NCI-H1092 treated with DMSO at 0.1 percent for 48 hours (cell line): ENCODE results near the gene RIPK3.
"Not testable (repeated sequence)": the region's sequence is repeated elsewhere in the genome, so short reads cannot be mapped to it uniquely, and the experiment has no call there.

Source experiments
- DNase-seq: peaks from one replicate; lab custom pipeline; 2025; lab: John Stamatoyannopoulos, UW

The RIPK3 gene

DNA sequence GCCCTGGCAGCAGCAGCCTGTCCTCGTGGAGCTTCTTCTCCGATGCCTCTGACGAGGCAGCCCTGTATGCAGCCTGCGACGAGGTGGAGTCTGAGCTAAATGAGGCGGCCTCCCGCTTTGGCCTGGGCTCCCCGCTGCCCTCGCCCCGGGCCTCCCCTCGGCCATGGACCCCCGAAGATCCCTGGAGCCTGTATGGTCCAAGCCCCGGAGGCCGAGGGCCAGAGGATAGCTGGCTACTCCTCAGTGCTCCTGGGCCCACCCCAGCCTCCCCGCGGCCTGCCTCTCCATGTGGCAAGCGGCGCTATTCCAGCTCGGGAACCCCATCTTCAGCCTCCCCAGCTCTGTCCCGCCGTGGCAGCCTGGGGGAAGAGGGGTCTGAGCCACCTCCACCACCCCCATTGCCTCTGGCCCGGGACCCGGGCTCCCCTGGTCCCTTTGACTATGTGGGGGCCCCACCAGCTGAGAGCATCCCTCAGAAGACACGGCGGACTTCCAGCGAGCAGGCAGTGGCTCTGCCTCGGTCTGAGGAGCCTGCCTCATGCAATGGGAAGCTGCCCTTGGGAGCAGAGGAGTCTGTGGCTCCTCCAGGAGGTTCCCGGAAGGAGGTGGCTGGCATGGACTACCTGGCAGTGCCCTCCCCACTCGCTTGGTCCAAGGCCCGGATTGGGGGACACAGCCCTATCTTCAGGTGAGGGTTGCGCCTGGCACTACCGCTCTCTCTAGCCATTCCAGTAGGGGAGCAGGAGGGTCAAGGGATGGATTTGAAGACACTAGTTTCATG lies 30.3 kb upstream of the RIPK3 start:
- no peak for DNase-seq

DNA sequence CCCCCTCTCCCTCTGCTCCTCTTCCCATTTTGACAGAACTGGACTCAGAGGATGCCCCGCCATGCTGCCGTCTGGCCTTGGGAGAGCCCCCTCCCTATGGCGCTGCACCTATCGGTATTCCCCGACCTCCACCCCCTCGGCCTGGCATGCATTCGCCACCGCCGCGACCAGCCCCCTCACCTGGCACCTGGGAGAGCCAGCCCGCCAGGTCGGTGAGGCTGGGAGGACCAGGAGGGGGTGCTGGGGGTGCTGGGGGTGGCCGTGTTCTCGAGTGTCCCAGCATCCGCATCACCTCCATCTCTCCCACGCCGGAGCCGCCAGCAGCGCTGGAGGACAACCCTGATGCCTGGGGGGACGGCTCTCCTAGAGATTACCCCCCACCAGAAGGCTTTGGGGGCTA lies 29.7 kb upstream of the RIPK3 start:
- no peak for DNase-seq

DNA sequence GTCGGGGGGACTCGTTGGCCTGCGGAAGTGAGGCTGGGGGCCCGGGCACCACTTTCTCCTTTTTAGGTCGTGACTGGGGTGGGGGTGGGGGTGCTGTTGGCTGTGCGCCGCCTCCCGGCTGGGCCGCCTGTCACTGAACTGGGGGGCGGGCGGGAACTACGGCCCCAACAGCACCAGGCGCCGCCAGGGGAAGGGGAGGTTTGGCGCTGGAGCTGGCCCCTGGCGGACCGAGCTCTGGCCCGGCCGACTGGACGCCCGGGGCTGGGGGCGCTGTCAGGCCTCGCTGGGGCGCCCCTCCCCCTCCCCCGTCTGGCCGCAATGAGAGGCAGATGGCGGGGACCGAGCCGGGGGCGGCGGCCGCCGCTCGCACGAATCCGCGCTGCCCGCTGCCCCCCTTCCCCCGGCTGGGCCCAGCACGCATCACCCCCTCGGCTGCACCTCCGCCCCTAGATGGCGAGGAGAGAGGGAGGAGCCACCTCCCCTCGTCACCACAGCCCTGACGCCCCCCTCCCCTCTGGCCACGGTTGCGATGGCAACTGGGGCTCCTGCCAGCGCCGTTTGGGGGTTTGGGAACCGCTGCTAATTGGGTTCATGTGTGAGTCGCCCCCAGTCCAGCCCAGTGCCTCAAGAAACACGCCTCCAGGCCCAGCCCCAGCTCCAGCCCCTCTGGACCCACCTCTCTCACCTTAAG lies 28.9 kb upstream of the RIPK3 start:
- peak; percentile 79 for DNase-seq

DNA sequence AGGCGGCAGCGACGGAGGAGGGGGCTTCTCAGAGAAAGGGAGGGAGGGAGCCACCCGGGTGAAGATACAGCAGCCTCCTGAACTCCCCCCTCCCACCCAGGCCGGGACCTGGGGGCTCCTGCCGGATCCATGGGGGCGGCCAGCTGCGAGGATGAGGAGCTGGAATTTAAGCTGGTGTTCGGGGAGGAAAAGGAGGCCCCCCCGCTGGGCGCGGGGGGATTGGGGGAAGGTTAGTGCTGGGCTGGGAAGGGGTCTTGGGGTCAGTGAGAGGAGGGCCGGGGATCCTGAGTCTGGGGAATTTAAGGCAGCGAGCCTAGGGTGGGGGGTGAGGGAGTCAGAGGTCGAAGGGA lies 28.4 kb upstream of the RIPK3 start:
- no peak for DNase-seq

DNA sequence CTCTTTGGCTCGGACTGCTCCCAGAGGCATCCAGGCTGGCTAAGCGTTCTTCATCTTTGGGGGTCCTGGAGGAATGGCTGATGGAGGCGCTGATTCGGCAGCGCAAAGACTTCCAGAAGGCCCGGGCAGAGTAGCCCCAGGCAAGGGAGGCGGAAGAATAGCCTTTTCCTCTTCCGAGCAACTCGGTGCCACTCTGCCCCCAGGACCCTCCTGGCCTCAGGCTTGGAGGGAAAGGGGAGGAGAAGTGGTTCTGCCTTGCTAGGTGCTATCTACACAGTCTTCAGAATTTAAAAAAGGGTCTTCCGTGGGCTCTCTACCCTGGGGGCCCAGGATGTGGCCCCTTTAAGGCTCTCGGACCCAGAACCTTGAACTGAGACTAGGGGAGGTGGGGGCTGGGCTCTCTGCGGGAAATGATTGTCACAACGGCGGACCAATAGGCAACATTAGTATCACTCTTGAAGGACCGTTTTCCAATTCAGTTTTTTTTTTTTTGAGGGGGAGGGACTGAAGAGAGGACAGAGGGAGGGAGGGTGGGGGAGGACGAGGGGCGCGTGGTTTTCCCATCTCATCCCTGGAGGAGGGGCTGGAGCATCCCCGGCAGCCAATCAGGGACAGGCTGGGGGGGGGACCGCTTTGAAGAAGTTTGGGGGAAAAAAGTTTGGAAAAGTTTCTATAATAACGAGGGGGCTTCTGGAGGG lies 27.9 kb upstream of the RIPK3 start, which contains the start of gene NFATC4:
Gene NFATC4 (plus strand): TSS at position 671 of the 698 bp plus-strand sequence. CDS start 157 bp downstream, outside the sequence.
- DNase-seq: peak; percentile 91

DNA sequence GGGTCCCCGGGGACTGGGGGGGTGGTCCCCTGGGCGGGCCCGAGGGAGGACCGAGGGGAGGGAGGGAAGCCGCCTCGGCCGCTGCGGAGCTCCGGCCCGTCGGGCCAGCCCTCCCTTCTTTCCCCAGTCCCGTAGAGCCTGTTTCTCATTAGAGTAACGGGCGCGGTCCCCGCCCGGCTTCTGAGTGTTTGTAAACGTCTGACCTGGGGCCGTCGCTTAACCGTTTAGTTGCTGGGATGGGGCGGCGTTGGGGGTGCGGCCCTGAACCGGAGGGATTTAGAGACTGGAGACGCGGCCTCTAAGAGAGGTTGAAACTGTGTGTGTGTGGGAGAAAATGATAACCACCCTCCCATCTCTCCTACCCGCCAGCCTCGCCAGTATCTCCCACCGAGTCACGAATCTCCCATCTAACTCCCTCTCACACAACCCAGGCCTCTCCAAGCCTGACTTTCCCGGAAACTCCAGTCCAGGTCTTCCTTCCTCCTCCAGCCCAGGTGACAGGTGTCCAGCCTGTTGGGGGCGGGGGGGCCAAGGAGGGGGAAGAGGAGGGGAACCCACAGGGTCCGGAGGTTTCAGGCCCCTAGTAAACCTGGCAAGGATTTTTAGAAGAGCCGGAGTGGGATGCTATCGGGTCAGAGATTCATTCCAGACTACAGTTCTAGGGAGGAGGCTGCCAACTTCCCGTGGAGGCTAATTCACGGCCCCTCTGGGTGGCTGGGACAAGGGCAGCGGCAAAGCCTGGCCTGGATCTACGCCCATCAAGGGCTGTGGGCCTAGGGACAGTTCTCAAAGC lies 27.1 kb upstream of the RIPK3 start:
- peak; percentile 97 for DNase-seq

DNA sequence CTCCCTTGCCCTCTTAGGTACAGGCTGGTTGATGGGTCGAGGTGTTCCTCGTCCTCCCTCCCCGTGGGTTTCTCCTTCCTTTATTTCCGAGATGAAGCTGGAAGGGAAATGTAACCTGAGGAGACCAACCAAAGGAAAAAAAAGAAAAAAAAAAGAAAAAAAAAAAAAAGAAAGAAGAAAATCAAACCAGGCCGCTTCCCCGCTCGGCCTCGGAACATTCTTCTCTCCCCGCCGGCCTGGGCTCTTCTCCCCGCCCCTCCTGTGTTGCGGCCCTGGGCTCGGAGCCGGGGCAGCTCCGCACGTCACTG lies 26.6 kb upstream of the RIPK3 start:
- DNase-seq: no peak

DNA sequence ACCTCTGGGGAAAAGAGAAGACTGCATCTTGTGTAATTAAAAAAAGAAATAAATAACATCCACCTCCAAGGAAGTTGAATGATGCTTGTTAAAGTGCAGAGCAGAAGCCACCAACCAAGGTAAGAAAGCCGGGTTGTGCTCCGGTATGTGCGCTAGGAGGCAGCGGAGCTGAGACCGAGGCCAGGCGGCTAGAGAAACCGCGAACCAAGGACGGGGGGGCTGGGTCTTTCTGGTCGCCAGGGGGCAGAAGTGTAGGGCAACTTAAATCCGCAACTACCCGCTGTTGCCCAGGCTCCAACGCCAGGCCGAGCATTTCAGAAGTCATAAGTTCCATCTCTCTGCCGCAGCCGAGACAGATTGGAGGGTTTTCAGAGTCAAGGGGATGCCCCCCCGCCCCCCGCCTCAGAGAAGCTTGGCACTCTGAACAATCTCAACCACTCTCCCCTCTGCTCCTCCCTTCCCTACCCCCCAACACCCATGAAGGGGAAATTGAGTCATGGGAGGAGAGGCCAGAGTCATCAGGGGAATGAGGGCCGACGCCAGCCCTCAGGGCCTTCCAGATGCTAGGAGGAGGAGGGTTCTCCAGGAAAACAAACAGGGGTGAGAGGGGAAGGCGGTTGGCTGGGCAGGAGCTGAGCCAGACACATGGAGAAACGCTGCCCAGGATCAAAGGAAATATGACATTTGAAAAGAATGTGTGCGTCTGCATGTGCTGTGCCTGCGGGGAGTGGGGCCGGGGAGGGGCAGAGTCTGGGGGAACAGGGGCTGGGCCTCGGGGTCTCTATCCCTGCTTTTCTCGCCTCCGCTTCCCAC lies 26.0 kb upstream of the RIPK3 start:
- peak; percentile 88 for DNase-seq

DNA sequence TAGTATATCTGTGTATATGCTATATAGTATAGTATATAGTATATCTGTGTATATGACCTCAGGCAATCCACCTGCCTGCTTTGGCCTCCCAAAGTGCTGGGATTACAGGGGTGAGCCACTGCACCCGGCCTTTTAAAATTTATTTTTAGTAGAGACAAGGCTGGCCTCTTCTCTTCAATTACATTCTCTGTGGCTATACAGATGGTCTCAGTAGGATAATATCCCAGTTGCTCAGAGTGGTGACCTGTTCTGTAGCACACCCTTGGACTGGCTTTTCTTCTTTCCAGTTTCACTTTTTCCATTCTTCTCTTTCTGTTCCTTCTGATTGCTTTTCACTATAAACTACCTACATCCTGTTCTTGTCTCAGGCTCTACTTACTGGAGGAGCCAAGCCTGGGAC lies 25.1 kb upstream of the RIPK3 start:
- DNase-seq: no peak

DNA sequence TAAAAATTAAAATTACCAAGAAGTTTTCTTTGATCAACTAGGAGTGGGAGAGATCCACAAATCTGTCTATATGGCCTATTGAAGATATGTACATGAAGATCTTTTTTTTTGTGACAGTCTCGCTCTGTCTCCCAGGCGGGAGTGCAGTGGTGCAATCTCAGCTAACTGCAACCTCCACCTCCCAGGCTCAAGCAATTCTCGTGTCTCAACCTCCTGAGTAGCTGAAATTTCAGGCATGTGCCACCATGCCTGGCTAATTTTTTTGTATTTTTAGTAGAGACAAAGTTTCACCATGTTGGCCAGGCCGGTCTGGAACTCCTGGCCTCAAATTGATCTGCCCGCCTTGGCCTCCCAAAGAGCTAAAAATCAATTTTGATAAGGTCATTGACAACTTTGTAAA lies 23.6 kb upstream of the RIPK3 start:
- no peak for DNase-seq

DNA sequence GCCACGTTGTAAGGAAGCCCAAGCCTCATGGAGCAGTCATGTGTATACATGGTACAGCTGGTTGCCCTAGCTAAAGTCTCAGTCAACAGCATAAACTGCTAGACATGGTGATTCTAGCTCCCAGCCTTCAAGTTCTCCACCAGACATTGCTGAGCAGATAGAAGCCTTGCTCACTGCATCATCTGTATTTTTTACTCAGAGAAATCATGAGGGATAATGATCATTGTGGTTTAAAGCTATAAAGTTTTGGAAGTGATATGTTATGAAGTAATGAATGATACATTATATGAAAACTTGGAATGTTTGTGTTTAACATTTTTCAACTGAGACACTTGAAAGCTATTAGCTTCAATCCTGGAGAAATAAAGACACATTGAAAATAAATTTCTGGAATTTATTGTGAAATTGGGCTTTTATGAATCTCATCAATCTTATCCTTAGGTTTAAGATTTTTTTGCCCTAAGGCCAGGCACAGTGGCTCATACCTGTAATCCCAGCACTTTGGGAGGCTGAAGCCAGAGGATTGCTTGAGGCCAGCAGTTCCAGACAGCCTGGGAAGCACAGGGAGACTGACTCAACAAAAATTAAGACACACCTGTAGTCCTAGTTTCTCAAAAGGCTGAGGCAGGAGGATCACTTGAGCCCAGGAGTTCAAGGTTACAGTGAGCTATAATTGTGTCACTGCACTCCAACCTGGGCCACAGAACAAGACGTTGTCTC lies 22.6 kb upstream of the RIPK3 start:
- no peak for DNase-seq

DNA sequence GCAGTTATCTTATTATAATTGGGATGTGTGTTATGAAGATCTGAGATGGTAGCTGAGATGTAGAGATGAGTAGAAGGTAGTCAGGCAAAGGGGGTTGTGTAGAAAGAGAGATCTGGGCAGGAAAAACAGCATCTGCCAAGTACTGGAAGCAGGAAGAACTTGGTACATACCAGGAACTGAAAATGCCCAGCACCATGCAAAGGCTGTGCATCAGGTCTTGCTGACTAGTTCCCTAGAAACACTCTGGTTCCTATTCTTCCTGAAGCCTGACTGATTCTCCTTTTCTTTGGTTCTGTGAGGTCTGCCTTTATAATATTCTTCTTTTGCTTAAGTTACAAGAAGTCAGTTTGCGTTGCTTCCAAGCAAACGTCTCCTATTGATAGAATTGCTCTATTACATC lies 21.5 kb upstream of the RIPK3 start:
- no peak for DNase-seq

DNA sequence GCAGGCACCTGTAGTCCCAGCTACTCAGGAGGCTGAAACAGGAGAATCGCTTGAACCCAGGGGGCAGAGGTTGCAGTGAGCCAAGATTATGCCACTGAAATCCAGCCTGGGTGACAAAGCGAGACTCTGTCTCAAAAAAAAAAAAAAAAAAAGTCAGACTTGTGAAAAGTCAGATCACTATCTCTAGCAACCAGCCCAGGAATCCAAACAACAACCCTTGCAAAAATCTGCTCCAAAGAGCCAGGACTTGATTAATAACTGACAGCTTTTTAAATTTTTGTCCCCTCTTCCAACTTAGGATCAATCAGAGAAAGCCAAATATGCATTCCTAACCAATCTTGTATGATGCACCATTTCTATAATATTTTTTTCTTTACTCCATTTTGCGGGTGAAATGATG lies 20.5 kb upstream of the RIPK3 start:
- no peak for DNase-seq

DNA sequence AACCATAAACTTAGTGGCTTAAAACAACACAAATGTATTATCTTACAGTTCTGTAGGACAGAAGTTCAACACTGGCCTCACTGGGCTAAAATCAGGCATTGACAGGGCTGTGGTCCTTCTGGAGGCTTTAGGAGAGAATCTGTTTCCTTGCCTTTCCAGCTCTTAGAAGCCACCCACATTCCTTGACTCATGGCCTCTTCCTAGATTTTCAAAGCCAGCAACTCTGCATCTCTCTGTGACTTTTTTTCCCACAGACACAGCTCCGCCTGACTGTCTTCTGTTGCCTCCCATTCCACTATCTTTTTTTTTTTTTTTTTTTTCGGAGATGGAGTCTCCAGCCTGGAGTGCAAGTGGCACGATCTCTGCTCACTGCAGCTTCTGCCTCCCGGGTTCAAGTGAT lies 16.4 kb upstream of the RIPK3 start:
- DNase-seq: no peak

DNA sequence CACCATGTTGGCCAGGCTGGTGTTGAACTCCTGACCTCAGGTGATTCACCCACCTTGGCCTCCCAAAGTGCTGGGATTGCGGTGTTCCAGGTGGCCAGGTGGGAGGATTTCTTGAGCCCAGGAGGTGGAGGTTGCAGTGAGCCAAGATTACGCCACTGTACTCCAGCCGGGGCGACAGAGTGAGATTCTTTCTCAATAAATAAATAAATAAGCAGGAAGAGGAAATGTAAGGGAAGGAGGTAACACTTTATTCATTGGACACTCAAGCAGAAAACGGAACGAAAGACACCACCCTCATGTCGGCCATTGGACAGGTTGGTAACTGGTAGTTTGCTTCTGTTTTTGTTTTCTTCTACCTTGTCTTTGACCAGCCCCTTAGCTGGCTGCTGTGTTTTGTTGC lies 15.2 kb upstream of the RIPK3 start:
- DNase-seq: no peak

DNA sequence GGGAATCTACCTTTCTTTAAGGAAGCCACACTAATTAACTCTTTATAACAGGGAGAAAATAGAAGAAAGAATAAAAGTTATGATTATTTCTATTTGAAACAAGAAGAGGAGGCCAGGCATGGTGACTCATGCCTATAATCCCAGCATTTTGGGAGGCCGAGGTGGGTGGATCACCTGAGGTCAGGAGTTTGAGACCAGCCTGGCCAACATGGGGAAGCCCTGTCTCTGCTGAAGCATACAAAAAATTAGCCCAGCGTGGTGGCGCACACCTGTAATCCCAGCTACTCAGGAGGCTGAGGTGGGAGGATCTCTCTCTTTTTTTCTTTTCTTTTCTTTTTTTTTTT lies 14.7 kb upstream of the RIPK3 start:
- DNase-seq: not testable (repeated sequence)

DNA sequence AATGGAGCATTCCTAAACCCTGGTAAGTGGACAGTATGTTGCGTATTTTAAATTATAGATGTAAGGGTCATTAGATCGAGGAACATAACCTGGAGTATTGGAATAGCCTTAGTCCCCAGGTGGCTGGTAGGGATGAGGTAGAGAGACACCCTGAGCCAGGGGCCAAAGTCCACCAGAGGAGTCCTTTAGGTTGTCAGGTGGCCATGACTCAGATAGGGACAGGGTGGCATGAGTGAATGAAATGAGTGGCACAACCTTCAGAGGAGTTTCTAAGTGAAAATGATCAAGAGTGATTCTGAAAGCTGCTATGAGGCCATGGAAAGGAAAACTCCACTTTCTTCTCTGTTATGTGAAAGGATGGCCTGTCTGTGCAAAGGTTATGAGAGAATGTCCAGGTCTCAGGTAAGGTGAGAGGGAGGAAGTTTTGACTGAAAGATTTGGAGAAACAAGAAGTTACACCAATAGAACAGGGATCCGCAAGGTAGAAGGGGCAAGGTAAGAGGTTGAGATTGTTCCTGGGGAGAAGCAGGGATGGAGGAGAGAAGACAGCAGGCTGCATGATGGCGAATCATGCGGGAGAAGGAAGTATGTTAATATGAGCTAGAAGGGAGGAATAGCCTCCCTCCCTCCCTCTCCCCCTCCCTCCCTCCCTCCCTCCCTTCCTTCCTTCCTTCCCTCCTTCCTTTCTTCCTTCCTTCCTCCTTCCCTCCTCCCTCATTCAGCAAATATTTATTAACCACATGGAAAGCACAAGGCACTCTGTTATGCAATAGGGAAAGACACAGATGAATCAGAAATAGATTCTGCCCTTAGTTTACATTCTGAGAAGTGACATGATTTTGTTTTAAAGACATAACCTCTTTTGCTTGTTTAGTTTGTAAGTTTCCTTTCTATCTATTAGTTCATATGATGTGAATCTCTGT lies 14.0 kb upstream of the RIPK3 start:
- DNase-seq: no peak

DNA sequence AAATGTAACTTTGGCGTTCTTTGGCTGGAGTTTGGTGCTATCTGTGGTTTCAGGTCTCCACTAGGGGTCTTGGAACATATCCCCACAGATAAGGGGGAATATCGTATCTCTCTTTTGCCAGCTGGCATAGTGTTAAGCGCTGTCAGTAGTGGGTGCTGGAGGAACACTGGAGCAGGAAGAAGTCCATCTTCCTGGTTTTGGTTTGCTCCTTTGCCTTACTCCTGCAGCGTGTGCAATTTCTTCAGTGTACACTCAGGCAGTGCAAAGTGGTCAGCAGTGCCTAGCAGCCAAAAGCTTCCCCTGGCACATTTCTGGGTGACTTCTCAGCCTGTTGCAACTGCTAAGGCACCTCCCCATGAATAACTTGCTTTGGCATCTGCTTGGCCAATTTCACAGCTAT lies 11.7 kb upstream of the RIPK3 start:
- DNase-seq: no peak

DNA sequence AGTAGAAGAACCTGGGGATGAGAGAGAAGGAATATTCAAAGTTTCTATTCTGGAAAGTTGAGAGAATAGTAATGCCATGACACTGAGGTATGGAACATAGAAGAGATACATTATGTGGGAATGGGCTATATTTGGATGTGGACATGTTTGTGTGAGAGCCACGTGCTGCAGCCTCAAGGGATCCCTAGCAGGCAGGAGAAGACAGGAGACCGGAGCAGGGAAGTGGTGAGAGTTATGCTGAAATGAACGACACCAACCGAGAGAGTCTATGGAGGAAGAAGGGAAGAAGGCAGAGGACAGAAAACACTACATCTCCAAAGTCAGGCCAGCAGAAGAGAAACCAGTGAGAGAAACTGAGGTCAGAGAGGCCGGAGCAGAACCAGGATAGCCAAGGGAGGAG lies 10.0 kb upstream of the RIPK3 start:
- no peak for DNase-seq

DNA sequence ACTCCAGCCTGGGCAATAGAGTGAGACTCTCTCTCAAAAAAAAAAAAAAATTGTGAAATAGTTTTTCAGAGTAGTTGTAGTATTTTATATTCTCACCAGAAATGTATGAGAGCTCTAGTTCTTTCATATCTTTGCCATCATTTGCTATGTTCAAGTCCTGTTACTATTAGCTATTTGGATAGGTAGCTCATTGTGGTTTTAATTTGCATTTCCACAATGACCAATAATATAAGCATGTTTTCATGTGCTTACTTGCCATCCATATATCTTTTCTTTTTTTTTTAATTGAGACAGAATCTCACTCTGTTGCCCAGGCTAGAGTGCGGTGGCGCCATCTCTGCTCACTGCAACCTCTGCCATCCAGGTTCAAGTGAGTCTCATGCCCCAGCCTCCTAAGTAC lies 8.4 kb upstream of the RIPK3 start:
- no peak for DNase-seq
